Fibroblast of gingiva (primary cell): ENCODE measurements around the gene MFNG.
"Not testable (repeated sequence)": the region's sequence is repeated elsewhere in the genome, so short reads cannot be mapped to it uniquely, and the experiment has no call there.

Experiments used
- DNase-seq: peaks from one replicate; pipeline ENCODE4 v3.0.0-alpha.2; 2011; ENCODE audit warnings: low read depth

Gene MFNG

GRCh38 chr22:37486224-37486845 lies at the start of gene MFNG:
Gene MFNG, minus strand, starts transcription at chr22:37486384. Its CDS starts 207 bp downstream, at chr22:37486177.
- no peak for DNase-seq

GRCh38 chr22:37535159-37535558 lies 49.0 kb upstream of the MFNG start:
- DNase-seq, result no peak

GRCh38 chr22:37534445-37534844 lies 48.3 kb upstream of the MFNG start:
- DNase-seq, result no peak

GRCh38 chr22:37533995-37534394 lies 47.8 kb upstream of the MFNG start:
- DNase-seq, result peak; percentile 81

GRCh38 chr22:37529652-37530345 lies 43.6 kb upstream of the MFNG start:
- no peak for DNase-seq

- DNase-seq, result not testable (repeated sequence)
These were observed 41.8 kb upstream of the MFNG start for GRCh38 chr22:37527952-37528351.

- not testable (repeated sequence) for DNase-seq
These were observed 41.0 kb upstream of the MFNG start for GRCh38 chr22:37527081-37527752.

- no peak for DNase-seq
These were observed 40.2 kb upstream of the MFNG start for GRCh38 chr22:37526376-37526775.

- DNase-seq, result no peak
These were observed 39.7 kb upstream of the MFNG start for GRCh38 chr22:37525746-37526350.

- DNase-seq, result peak; percentile 43
These were observed 39.0 kb upstream of the MFNG start for GRCh38 chr22:37525073-37525745.

- no peak for DNase-seq
These were observed 36.3 kb upstream of the MFNG start for GRCh38 chr22:37522482-37522881.

GRCh38 chr22:37521236-37521739 lies 35.1 kb upstream of the MFNG start:
- no peak for DNase-seq

- no peak for DNase-seq
These were observed 34.6 kb upstream of the MFNG start for GRCh38 chr22:37520776-37521191.

GRCh38 chr22:37519268-37520195 lies 33.3 kb upstream of the MFNG start, which contains the start of gene CARD10:
Gene CARD10, minus strand, starts transcription at chr22:37519415. Its CDS starts 215 bp downstream, at chr22:37519200.
- DNase-seq, result no peak

GRCh38 chr22:37518509-37519267 lies 32.5 kb upstream of the MFNG start:
- DNase-seq, result no peak

GRCh38 chr22:37517826-37518450 lies 31.8 kb upstream of the MFNG start:
- DNase-seq, result no peak

- no peak for DNase-seq
These were observed 30.3 kb upstream of the MFNG start for GRCh38 chr22:37516456-37516855.

GRCh38 chr22:37515901-37516300 lies 29.7 kb upstream of the MFNG start:
- no peak for DNase-seq

- no peak for DNase-seq
These were observed 28.4 kb upstream of the MFNG start for GRCh38 chr22:37514526-37515051.
